ENCODE data around the gene PPARGC1A.

The PPARGC1A gene

DNA sequence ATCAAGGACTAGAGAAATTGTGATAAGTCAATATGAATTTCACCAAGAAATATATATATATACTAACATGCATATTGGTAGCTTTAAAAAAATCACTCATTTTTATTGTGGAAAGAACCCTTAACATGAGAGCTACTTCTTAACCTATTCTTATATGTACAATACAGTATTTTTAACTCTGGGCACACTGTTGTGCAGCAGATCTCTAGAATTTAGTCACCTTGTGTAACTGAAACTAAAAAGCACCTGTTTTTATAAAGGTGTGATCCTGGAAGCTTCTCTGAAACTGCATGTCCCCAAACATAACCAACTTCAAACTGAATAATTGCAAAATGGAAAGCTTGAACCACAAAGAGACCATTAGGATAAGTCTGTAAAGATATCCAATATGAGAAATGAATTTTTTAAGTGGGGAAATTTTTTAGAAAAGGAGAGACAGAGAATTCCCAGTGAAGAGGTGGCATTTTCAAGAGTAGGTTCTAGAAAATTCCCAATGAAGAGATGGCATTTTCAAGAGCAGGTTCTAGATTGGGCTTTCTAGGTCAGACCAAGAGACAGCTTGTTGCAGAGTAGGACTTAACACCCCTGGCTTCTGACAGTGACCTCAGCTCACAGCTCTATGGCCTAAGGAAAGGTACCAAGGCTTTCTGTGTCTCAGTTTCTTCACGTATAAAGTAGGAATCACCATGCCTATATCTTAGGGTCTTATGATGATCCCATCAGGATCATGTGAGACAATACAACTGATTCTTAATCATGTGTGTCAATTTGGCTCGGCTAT is 22.0 kb upstream of the PPARGC1A start:
- DNase-seq (ENCODE audit: low spot score), result no peak
- no peak for FAIRE-seq

- DNase-seq (ENCODE audit: low spot score) (no peak), FAIRE-seq (no peak)
These were observed 19.8 kb upstream of the PPARGC1A start for GRCh38 chr4:23909671-23910070.

GRCh38 chr4:23906839-23907238 is 17.0 kb upstream of the PPARGC1A start:
- FAIRE-seq, result no peak

GRCh38 chr4:23904639-23905071 is 14.8 kb upstream of the PPARGC1A start:
- FAIRE-seq (no peak), DNase-seq (ENCODE audit: low spot score) (no peak)

More at GRCh38 chr4:23906839-23907238, 17.0 kb upstream of the PPARGC1A start:
- DNase-seq (ENCODE audit: low spot score), result no peak

- FAIRE-seq (no peak), DNase-seq (ENCODE audit: low spot score) (no peak)
These were observed 14.1 kb upstream of the PPARGC1A start for GRCh38 chr4:23903859-23904438.

DNA sequence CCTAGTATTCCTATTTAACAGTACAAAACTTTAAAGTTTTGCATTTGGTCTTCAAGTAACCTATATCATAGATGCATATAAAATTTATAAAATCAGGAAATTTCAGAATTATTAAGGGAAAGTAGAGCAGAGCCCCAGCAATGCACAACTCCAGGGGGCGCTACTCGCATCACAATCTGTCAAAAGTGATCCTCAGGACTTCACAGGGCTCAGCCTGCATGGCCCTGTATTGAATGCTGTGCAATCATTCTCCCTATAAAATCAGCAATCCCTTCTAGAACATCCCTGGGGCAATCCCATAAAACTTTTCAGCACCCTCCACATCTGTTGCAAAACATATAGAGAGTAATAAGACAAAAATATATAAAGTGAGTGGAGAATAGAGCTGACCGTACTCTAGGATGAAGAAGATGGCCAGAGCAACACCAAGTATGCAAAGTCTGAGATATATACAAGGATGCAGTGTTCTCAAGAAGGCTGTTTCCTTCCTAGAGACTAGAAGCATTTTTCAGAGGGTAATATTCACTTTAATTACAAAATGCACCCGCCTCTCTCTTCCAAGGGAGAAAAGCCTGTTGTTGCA is 12.5 kb upstream of the PPARGC1A start:
- FAIRE-seq (no peak), DNase-seq (ENCODE audit: low spot score) (no peak)

GRCh38 chr4:23900636-23901035 is 10.8 kb upstream of the PPARGC1A start:
- DNase-seq (ENCODE audit: low spot score) (no peak), FAIRE-seq (no peak)

DNA sequence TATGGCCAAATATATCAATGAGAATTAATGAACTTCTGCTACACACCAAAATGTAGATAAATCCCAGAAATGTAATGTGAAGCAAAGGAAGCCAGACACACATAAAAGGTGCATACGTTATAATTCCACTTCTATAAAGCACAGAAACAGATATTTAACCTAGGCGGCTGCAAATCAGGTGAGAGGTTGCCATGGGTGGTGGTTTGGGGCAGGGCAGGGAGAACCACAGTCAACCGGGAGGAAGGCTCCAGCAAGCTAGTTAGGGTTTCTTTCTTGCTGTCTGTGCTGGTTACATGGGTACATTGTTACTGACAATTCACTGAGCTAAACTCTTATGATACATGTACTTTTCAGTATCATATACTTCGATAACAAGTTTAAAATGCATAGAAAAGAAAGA is 9.7 kb upstream of the PPARGC1A start:
- FAIRE-seq (no peak), DNase-seq (ENCODE audit: low spot score) (no peak)

- FAIRE-seq (no peak), DNase-seq (ENCODE audit: low spot score) (no peak)
These were observed 7.8 kb upstream of the PPARGC1A start for GRCh38 chr4:23897564-23898109.

- FAIRE-seq (no peak), DNase-seq (ENCODE audit: low spot score) (no peak)
These were observed 4.2 kb upstream of the PPARGC1A start for GRCh38 chr4:23894021-23894420.

DNA sequence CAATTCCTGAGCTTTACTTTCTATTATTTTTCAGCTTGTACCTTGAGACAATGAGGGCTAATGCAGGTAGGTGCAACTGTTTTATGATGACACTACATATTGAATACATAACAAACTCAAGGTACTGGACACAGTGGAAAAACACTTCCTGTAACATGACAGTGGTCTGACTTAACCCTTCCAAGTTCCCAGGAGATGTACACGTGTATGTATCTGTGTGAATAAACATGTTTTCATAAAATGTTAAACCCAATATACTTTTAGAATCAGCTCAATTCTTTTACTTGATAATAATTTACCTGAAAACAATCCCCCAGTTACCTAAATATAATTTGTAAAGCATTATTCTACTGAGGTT is 1.2 kb upstream of the PPARGC1A start:
- FAIRE-seq, result no peak

DNA sequence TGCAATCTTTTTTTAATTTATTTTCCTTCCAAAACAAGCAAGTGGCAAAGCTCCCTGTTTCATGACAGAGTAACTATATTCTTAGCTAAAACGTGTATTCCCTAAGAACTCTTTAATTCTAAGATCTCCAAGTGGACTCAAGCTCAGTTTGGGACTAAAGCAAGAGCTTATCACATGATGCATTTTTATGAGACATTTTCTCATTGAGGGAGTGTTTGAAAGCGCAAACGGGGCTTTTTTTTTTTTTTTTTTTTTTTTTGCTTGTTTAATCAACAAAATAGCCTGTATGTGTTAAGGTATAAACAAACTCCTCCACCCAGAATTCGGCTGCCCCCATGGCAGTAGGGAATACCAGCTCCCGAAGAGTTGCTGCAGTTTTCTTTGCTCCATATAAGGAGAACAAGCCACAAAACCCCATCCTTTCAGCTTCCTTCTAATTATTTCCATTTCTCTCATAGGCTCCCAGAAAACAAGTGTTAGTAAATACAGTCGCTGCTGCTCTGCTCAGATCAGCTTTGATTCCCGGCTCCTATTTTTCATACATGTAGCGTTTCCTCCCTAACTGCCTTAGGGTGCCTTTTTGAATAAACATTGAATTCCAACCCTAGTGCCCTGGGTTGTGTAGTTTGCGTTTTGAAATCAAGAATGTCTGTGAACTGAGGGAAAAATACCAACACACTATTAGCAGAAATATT is 669 bp upstream of the PPARGC1A start:
- FAIRE-seq, result no peak
- no peak for DNase-seq (ENCODE audit: low spot score)

More for the DNA sequence above, 1.2 kb upstream of the PPARGC1A start:
- DNase-seq (ENCODE audit: low spot score), result no peak

GRCh38 chr4:23889391-23889790 is 456 bp downstream of the PPARGC1A start:
- FAIRE-seq, result no peak
- DNase-seq (ENCODE audit: low spot score), result no peak

GRCh38 chr4:23888421-23889319 is 1.2 kb downstream of the PPARGC1A start:
- DNase-seq (ENCODE audit: low spot score) (peak; percentile 20), FAIRE-seq (no peak)

- no peak for DNase-seq (ENCODE audit: low spot score)
- no peak for FAIRE-seq
These were observed 1.9 kb downstream of the PPARGC1A start for GRCh38 chr4:23887989-23888388.

- DNase-seq (ENCODE audit: low spot score) (no peak), FAIRE-seq (no peak)
These were observed 2.7 kb downstream of the PPARGC1A start for GRCh38 chr4:23887173-23887572.

- DNase-seq (ENCODE audit: low spot score), result no peak
- no peak for FAIRE-seq
These were observed 3.8 kb downstream of the PPARGC1A start for GRCh38 chr4:23885943-23886590.

DNA sequence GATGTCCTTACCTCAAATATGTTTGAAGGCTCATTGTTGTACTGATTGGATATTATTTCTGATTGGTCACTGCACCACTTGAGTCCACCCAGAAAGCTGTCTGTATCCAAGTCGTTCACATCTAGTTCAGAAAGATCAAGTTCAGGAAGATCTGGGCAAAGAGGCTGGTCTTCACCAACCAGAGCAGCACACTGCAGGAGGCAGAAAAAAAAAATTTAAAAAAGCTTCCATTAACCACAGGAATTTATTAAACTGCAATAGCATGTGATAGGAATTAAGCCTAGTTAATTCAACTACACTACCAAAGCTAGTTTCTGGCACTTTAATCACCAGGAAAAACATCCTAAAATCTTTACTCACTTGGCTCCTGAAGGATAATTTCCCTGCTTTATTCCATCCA is 5.1 kb downstream of the PPARGC1A start:
- FAIRE-seq (no peak), DNase-seq (ENCODE audit: low spot score) (no peak)

- FAIRE-seq (no peak), DNase-seq (ENCODE audit: low spot score) (no peak)
These were observed 5.6 kb downstream of the PPARGC1A start for GRCh38 chr4:23884261-23884660.

- DNase-seq (ENCODE audit: low spot score) (no peak), FAIRE-seq (no peak)
These were observed 6.8 kb downstream of the PPARGC1A start for GRCh38 chr4:23882976-23883531.
